SU-DHL-6 (cell line): Measurements from ENCODE around the gene SH3GL2.

ENCODE experiments used
- H2AFZ ChIP-seq: fragments of 200-600 bp; sonication (generic); 2 replicates; pipeline ENCODE4 v1.6.1; 2014; ENCODE audit warnings: low read depth, mild to moderate bottlenecking, moderate library complexity, mixed read lengths, antibody characterized with exemption, low read length; ENCODE audit not compliant: severe bottlenecking
- H3F3A ChIP-seq: fragments of 200-600 bp; shearing (Covaris generic); 2 replicates; pipeline ENCODE4 v1.6.0; 2016; ENCODE audit warnings: antibody characterized with exemption, mild to moderate bottlenecking; ENCODE audit not compliant: insufficient read depth
- H3K27ac ChIP-seq: fragments of 200-600 bp; sonication (generic); 2 replicates; pipeline ENCODE4 v1.5.1; 2016; ENCODE audit warnings: low read depth, mild to moderate bottlenecking, low read length, moderate library complexity, mixed read lengths
- H3K27me3 ChIP-seq: fragments of 200-600 bp; sonication (generic), shearing (Covaris generic); 2 replicates; pipeline ENCODE4 v1.6.0; 2014; ENCODE audit warnings: mild to moderate bottlenecking, low read length
- H3K36me3 ChIP-seq: fragments of 200-600 bp; sonication (generic); 2 replicates; pipeline ENCODE4 v1.6.1; 2014; ENCODE audit warnings: mild to moderate bottlenecking, low read length, mixed read lengths
- H3K4me2 ChIP-seq: fragments of 300-600, 200-600 bp; shearing (Covaris generic), sonication (generic); 2 replicates; pipeline ENCODE4 v1.6.0; 2014; ENCODE audit warnings: low read length, low read depth, mild to moderate bottlenecking; ENCODE audit not compliant: poor library complexity, severe bottlenecking
- H3K4me3 ChIP-seq: fragments of 200-600 bp; sonication (generic); 2 replicates; pipeline ENCODE4 v1.5.1; 2014; ENCODE audit warnings: antibody characterized with exemption, low read length, mild to moderate bottlenecking, mixed read lengths; ENCODE audit not compliant: insufficient read depth, poor library complexity, severe bottlenecking
- H3K79me2 ChIP-seq: fragments of 200-600 bp; sonication (generic); 2 replicates; pipeline ENCODE4 v1.6.1; 2014; ENCODE audit warnings: mild to moderate bottlenecking, low read length, moderate library complexity; ENCODE audit not compliant: insufficient read depth
- H3K9ac ChIP-seq: fragments of 200-600 bp; sonication (generic); 2 replicates; pipeline ENCODE4 v1.7.0; 2014; ENCODE audit warnings: mild to moderate bottlenecking, low read length
- H3K9me2 ChIP-seq: fragments of 200-600 bp; sonication (generic); replicated peaks from 2 replicates; pipeline ENCODE4 v1.6.1; 2014; ENCODE audit warnings: low read length; ENCODE audit not compliant: insufficient read depth
- H3K9me3 ChIP-seq: fragments of 200-600 bp; sonication (generic); 2 replicates; pipeline ENCODE4 v1.6.1; 2014; ENCODE audit warnings: low read length, mixed read lengths; ENCODE audit not compliant: insufficient read depth
- H4K20me1 ChIP-seq: fragments of 200-600 bp; sonication (generic); 2 replicates; pipeline ENCODE4 v1.6.1; 2014; ENCODE audit warnings: low read depth, mild to moderate bottlenecking, antibody characterized with exemption, low read length, moderate library complexity, mixed read lengths
- EZH2phosphoT487 ChIP-seq: fragments of 200-600 bp; sonication (generic), shearing (Covaris generic); conservative IDR thresholded peaks from 2 replicates; pipeline ENCODE4 v1.6.1; 2018; ENCODE audit warnings: mild to moderate bottlenecking, antibody characterized with exemption, low read length, moderate library complexity, mixed read lengths
- TF ChIP-seq, protein P1 (sequence below): fragments of 200-600 bp; sonication (generic); IDR thresholded peaks from one replicate; pipeline ENCODE4 v1.5.1; 2017; ENCODE audit warnings: antibody characterized with exemption, mild to moderate bottlenecking, low read length, moderate library complexity; ENCODE audit not compliant: insufficient read depth, poor library complexity, severe bottlenecking

The SH3GL2 gene

DNA sequence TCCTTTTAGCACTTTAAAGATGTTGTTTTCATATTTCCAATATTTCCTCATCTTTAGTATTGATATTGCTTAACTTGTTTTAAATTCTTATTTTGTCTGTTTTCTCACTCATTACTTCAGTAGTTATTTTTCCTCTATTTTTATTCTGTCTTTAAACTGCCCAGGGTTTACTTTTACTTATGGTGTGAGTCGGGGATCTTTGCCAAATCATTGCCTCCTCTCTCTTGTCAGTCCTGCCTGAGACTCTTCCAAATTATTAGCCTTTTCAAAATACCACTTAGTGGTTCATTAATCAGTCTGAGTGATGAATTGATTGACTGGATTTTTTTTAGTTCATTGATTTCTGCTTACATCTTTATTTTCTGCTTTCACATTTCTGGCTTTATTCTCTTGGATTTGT, 72.9 kb downstream of the SH3GL2 start:
- H3K9ac ChIP-seq = no peak overlapping the region
- H3K27ac ChIP-seq = no peak overlapping the region
- no peak overlapping the region for H3K4me3 ChIP-seq
- no peaks in the 10 kb centered on the region for H3F3A ChIP-seq
- no peaks in the 10 kb centered on the region for H3K36me3 ChIP-seq
- no peaks in the 10 kb centered on the region for H3K27me3 ChIP-seq
- H2AFZ ChIP-seq = no peak overlapping the region
- no peaks in the 10 kb centered on the region for H4K20me1 ChIP-seq
- no peaks in the 10 kb centered on the region for H3K9me3 ChIP-seq
- no peaks in the 10 kb centered on the region for H3K9me2 ChIP-seq
- no peak overlapping the region for H3K4me2 ChIP-seq
- no peaks in the 10 kb centered on the region for H3K79me2 ChIP-seq
- TF ChIP-seq EZH2phosphoT487 = no peak
- TF ChIP-seq, protein P1, sequence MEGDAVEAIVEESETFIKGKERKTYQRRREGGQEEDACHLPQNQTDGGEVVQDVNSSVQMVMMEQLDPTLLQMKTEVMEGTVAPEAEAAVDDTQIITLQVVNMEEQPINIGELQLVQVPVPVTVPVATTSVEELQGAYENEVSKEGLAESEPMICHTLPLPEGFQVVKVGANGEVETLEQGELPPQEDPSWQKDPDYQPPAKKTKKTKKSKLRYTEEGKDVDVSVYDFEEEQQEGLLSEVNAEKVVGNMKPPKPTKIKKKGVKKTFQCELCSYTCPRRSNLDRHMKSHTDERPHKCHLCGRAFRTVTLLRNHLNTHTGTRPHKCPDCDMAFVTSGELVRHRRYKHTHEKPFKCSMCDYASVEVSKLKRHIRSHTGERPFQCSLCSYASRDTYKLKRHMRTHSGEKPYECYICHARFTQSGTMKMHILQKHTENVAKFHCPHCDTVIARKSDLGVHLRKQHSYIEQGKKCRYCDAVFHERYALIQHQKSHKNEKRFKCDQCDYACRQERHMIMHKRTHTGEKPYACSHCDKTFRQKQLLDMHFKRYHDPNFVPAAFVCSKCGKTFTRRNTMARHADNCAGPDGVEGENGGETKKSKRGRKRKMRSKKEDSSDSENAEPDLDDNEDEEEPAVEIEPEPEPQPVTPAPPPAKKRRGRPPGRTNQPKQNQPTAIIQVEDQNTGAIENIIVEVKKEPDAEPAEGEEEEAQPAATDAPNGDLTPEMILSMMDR = no peak

DNA sequence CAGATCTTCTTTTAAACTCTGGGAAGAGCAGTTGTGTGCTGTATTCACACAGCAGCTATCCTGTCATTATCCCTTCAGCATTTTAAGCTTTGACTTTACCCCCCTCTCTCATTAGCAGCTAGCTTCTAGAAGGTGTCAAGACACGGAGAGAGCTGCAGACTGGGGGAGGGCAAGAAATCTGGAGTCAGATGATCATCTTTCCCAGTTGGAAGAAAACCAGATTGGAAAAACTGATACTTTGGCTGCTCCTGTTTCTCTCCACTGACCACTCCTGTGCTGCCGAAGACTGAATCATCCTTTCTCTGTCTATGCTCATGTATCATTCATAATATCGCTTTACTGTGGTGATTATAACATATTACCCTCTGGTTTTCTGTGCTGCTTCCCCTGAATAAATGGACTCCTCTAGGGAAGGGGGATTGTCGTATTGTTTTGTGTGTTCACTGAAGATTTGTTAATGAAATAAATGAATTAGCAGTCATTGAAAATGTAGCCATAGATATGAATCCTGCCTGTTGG, 75.1 kb downstream of the SH3GL2 start:
- TF ChIP-seq, protein P1 = no peak
- no peak for TF ChIP-seq EZH2phosphoT487
- no peak overlapping the region for H3K4me3 ChIP-seq
- H3K36me3 ChIP-seq = no peaks in the 10 kb centered on the region
- H2AFZ ChIP-seq = no peak overlapping the region
- H3F3A ChIP-seq = no peaks in the 10 kb centered on the region
- no peaks in the 10 kb centered on the region for H3K79me2 ChIP-seq
- no peak overlapping the region for H3K27ac ChIP-seq
- no peaks in the 10 kb centered on the region for H4K20me1 ChIP-seq
- no peaks in the 10 kb centered on the region for H3K9me3 ChIP-seq
- no peak overlapping the region for H3K9ac ChIP-seq
- no peak overlapping the region for H3K4me2 ChIP-seq
- no peaks in the 10 kb centered on the region for H3K27me3 ChIP-seq
- no peaks in the 10 kb centered on the region for H3K9me2 ChIP-seq

DNA sequence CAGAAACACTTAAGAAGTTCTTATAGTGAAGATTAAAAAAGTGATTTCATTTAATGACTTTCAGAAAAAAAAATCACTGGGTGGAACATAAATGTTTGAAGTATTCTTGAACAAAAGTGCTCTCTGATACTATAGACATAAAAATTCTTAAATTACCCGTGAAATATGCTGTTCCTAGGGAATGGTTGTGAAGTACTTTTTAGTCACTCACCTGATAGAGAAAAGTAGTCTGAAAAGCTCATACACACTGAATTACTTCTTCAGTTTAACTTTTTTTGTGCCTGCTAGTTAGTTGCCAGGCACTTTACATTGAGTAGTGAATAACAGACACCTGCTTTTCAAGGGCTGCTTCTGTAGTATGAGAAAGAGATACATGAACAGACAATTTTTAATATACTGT, 78.0 kb downstream of the SH3GL2 start:
- Histone ChIP-seq H3K9ac (no peak overlapping the region), H3K4me3 (no peak overlapping the region), H3K79me2 (no peaks in the 10 kb centered on the region), H3K9me3 (no peaks in the 10 kb centered on the region), H3K27ac (no peak overlapping the region), H3F3A (no peaks in the 10 kb centered on the region), H3K9me2 (0 out of 2 replicates have a peak, but pooled peaks cover under 1% of the 10 kb centered on the region), H3K36me3 (no peaks in the 10 kb centered on the region), H4K20me1 (no peaks in the 10 kb centered on the region), H3K4me2 (no peak overlapping the region), H2AFZ (no peak overlapping the region), H3K27me3 (no peaks in the 10 kb centered on the region)
- no peak for TF ChIP-seq EZH2phosphoT487
- TF ChIP-seq, protein P1 = no peak

DNA sequence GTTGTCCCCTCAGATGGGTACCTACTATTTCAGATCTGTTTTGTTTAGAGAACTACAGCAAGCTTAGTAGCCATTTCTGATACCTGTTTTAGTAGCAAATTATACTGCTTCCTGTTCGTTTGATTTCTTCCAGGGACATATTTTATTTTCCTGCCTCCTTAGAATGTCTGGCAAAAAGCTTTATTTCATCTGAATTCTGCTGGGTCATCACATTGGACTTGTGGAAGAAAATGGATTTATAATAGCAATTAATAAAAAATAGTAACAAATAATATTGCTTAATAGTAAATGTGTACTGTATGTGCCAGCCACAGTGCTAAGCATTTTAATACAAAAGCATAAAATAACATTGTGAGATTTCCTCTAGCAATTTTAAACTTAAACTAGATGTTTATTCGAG, 79.4 kb downstream of the SH3GL2 start:
- H3K9me2 ChIP-seq = 0 out of 2 replicates have a peak, but pooled peaks cover 3% of the 10 kb centered on the region
- no peak overlapping the region for H3K9ac ChIP-seq
- no peak overlapping the region for H3K27ac ChIP-seq
- no peaks in the 10 kb centered on the region for H3K9me3 ChIP-seq
- no peak overlapping the region for H3K4me3 ChIP-seq
- H3K4me2 ChIP-seq = no peak overlapping the region
- H3K36me3 ChIP-seq = no peaks in the 10 kb centered on the region
- TF ChIP-seq, protein P1 = no peak
- no peak for TF ChIP-seq EZH2phosphoT487
- no peaks in the 10 kb centered on the region for H4K20me1 ChIP-seq
- no peak overlapping the region for H2AFZ ChIP-seq
- no peaks in the 10 kb centered on the region for H3F3A ChIP-seq
- no peaks in the 10 kb centered on the region for H3K27me3 ChIP-seq
- H3K79me2 ChIP-seq = no peaks in the 10 kb centered on the region
